HepG2 (cell line): ENCODE data around the gene TACC3. TPM values are rescaled to one million over a fixed set of nuclear protein-coding genes. Genes with fewer than 3 reads are reported as not detected.

Experiments used
- AKAP8 ChIP-seq: sonication (generic); formaldehyde crosslinking; IDR thresholded peaks from 2 replicates; pipeline ENCODE4 v1.5.1; 2020; ENCODE audit warnings: mild to moderate bottlenecking, missing genetic modification reagents
- DMAP1 ChIP-seq: IDR thresholded peaks from 2 replicates; pipeline ENCODE4 v1.6.1; 2016
- FOXK1 ChIP-seq: sonication (generic); formaldehyde crosslinking; IDR thresholded peaks from 2 replicates; pipeline ENCODE4 v1.4.0; 2020; ENCODE audit warnings: low read depth, missing genetic modification reagents, borderline replicate concordance
- GATAD1 ChIP-seq: IDR thresholded peaks from 2 replicates; pipeline ENCODE4 v1.6.1; 2016; ENCODE audit warnings: missing genetic modification reagents, missing compliant biosample characterization
- KAT8 ChIP-seq: IDR thresholded peaks from 2 replicates; pipeline ENCODE4 v1.6.1; 2016; ENCODE audit warnings: missing genetic modification reagents, missing compliant biosample characterization
- PCBP1 ChIP-seq: fragments of 200-400 bp; formaldehyde crosslinking; IDR thresholded peaks from 2 replicates; pipeline ENCODE4 v1.6.1; 2017; ENCODE audit warnings: mild to moderate bottlenecking, low read depth, low read length, borderline replicate concordance
- RAD51 ChIP-seq: fragments of 450-650 bp; IDR thresholded peaks from 2 replicates; pipeline ENCODE4 v1.6.1; 2016; ENCODE audit warnings: borderline replicate concordance
- RBM22 ChIP-seq: fragments of 200-400 bp; formaldehyde crosslinking; optimal IDR thresholded peaks from 2 replicates; pipeline ENCODE3; 2017; ENCODE audit warnings: mild to moderate bottlenecking, low read length, moderate library complexity
- TBX3 ChIP-seq: fragments of 450-650 bp; IDR thresholded peaks from 2 replicates; pipeline ENCODE4 v1.6.1; 2017; ENCODE audit warnings: antibody characterized with exemption, mild to moderate bottlenecking, inconsistent platforms, borderline replicate concordance
- TOE1 ChIP-seq: sonication (generic); formaldehyde crosslinking; IDR thresholded peaks from 2 replicates; pipeline ENCODE4 v1.4.0; 2020; ENCODE audit warnings: mild to moderate bottlenecking, missing genetic modification reagents
- ZBTB7B ChIP-seq: sonication (generic); formaldehyde crosslinking; IDR thresholded peaks from 2 replicates; pipeline ENCODE4 v1.4.0; 2020; ENCODE audit warnings: missing genetic modification reagents
- ZNF331 ChIP-seq: sonication (generic); formaldehyde crosslinking; IDR thresholded peaks from 2 replicates; pipeline ENCODE4 v1.4.0; 2020; ENCODE audit warnings: missing genetic modification reagents
- ZNF598 ChIP-seq: sonication (generic); formaldehyde crosslinking; IDR thresholded peaks from 2 replicates; pipeline ENCODE4 v1.5.1; 2020; ENCODE audit warnings: mild to moderate bottlenecking, missing genetic modification reagents, borderline replicate concordance
- ZNF672 ChIP-seq: sonication (generic); formaldehyde crosslinking; IDR thresholded peaks from 2 replicates; pipeline ENCODE4 v1.8.1; 2022; ENCODE audit warnings: missing genetic modification reagents
- polyA plus RNA-seq, 8 experiments: library from polyadenylated mRNA; depleted of rRNA in 3 of 8; stranded (reverse) in 7 of 8; unstranded in 1 of 8; fragments of >200 nt; fragmentation: Illumina TruSeq in 4 of 8; extraction: Trizol in 4 of 8; gene quantifications; 2 replicates each; pipeline versions ENCODE4 v1.2.1 to v1.2.3, GENCODE V29; 2011 to 2016; ENCODE audit warnings: low read depth in 4 of 8, missing spikeins in 1 of 8, mixed read lengths in 1 of 8; ENCODE audit not compliant: insufficient read depth in 1 of 8
- total RNA-seq, 5 experiments: library from RNA; depleted of rRNA; stranded (reverse); fragments of >200 nt; fragmentation: Illumina TruSeq; extraction: Trizol; gene quantifications; 2 replicates each; pipeline ENCODE4 v1.2.3, GENCODE V29; 2016; ENCODE audit warnings: low read depth in 1 of 5
- TF ChIP-seq, protein P1 (sequence below): sonication (generic); formaldehyde crosslinking; IDR thresholded peaks from 2 replicates; pipeline ENCODE4 v1.4.0; 2020; ENCODE audit warnings: missing genetic modification reagents, borderline replicate concordance
- TF ChIP-seq, protein P2 (sequence below): sonication (generic); formaldehyde crosslinking; IDR thresholded peaks from 2 replicates; pipeline ENCODE4 v1.9.0; 2021; ENCODE audit warnings: missing genetic modification reagents, mild to moderate bottlenecking, borderline replicate concordance
- TF ChIP-seq, protein P3 (sequence below): sonication (generic); formaldehyde crosslinking; conservative IDR thresholded peaks from 2 replicates; pipeline ENCODE4 v1.8.1; 2023; ENCODE audit warnings: missing genetic modification reagents
- TF ChIP-seq, protein P4 (sequence below): sonication (generic); formaldehyde crosslinking; IDR thresholded peaks from 2 replicates; pipeline ENCODE4 v1.8.0; 2022; ENCODE audit warnings: missing genetic modification reagents, mild to moderate bottlenecking, borderline replicate concordance
- TF ChIP-seq, protein P5 (sequence below): sonication (generic); formaldehyde crosslinking; IDR thresholded peaks from 2 replicates; pipeline ENCODE4 v1.9.0; 2022; ENCODE audit warnings: low read depth, missing genetic modification reagents

The TACC3 gene
- total and polyA plus RNA-seq, 2 of the 13 experiments (the other 11 are each of a cell fraction or from before 2014, with no cell fraction given): 20.3 to 21.2 TPM

DNA sequence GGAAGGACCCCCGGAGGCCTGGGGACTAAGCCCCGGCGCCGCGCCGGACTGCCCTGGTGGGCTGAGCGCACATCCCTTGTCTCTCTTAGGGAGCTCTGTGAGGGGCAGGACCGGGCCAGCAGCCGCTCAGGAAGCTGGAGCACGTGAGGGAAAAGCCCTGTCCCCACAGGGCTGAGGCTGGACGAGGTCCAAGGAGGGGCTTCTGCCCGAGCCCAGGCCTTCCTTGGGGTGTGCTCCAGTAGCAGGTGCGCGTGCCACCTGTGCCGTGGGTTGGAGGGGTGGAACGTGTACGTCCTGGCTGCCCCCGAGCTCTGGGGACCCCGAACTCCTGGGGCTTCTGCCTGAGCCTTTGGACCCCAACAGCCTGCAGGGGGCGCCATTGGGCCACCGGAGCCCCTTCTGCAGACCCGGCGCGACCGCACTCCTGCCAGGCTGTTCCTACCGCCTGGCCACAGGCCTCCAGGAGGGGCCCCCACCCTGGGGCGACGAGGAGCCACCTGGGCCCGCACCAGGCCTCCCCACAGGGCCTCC, 27.2 kb downstream of the TACC3 start (continued):
- TF ChIP-seq RBM22: no peak
- peak; percentile 19; the same call in 1 of the 2 replicates for TF ChIP-seq ZNF331 (CRISPR knock-in tag)
- no peak for TF ChIP-seq ZNF672 (CRISPR knock-in tag)
- 0 out of 2 replicates have a peak, but pooled peaks have one; percentile 24 for TF ChIP-seq DMAP1 (CRISPR knock-in tag)
- TF ChIP-seq, protein P1, sequence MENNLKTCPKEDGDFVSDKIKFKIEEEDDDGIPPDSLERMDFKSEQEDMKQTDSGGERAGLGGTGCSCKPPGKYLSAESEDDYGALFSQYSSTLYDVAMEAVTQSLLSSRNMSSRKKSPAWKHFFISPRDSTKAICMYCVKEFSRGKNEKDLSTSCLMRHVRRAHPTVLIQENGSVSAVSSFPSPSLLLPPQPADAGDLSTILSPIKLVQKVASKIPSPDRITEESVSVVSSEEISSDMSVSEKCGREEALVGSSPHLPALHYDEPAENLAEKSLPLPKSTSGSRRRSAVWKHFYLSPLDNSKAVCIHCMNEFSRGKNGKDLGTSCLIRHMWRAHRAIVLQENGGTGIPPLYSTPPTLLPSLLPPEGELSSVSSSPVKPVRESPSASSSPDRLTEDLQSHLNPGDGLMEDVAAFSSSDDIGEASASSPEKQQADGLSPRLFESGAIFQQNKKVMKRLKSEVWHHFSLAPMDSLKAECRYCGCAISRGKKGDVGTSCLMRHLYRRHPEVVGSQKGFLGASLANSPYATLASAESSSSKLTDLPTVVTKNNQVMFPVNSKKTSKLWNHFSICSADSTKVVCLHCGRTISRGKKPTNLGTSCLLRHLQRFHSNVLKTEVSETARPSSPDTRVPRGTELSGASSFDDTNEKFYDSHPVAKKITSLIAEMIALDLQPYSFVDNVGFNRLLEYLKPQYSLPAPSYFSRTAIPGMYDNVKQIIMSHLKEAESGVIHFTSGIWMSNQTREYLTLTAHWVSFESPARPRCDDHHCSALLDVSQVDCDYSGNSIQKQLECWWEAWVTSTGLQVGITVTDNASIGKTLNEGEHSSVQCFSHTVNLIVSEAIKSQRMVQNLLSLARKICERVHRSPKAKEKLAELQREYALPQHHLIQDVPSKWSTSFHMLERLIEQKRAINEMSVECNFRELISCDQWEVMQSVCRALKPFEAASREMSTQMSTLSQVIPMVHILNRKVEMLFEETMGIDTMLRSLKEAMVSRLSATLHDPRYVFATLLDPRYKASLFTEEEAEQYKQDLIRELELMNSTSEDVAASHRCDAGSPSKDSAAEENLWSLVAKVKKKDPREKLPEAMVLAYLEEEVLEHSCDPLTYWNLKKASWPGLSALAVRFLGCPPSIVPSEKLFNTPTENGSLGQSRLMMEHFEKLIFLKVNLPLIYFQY (CRISPR knock-in tag): 0 out of 2 replicates have a peak, but pooled peaks have one; percentile 18
- no peak for TF ChIP-seq FOXK1 (CRISPR knock-in tag)
- TF ChIP-seq, protein P2, sequence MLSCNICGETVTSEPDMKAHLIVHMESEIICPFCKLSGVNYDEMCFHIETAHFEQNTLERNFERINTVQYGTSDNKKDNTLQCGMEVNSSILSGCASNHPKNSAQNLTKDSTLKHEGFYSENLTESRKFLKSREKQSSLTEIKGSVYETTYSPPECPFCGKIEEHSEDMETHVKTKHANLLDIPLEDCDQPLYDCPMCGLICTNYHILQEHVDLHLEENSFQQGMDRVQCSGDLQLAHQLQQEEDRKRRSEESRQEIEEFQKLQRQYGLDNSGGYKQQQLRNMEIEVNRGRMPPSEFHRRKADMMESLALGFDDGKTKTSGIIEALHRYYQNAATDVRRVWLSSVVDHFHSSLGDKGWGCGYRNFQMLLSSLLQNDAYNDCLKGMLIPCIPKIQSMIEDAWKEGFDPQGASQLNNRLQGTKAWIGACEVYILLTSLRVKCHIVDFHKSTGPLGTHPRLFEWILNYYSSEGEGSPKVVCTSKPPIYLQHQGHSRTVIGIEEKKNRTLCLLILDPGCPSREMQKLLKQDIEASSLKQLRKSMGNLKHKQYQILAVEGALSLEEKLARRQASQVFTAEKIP (CRISPR knock-in tag): no peak
- TF ChIP-seq KAT8 (CRISPR knock-in tag): peak; percentile 43; the same call in 1 of the 2 replicates
- TF ChIP-seq, protein P3, sequence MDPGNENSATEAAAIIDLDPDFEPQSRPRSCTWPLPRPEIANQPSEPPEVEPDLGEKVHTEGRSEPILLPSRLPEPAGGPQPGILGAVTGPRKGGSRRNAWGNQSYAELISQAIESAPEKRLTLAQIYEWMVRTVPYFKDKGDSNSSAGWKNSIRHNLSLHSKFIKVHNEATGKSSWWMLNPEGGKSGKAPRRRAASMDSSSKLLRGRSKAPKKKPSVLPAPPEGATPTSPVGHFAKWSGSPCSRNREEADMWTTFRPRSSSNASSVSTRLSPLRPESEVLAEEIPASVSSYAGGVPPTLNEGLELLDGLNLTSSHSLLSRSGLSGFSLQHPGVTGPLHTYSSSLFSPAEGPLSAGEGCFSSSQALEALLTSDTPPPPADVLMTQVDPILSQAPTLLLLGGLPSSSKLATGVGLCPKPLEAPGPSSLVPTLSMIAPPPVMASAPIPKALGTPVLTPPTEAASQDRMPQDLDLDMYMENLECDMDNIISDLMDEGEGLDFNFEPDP (CRISPR knock-in tag): no peak
- no peak for TF ChIP-seq TOE1 (CRISPR knock-in tag)
- peak; percentile 66; the same call in 1 of the 2 replicates for TF ChIP-seq AKAP8 (CRISPR knock-in tag)
- TF ChIP-seq TBX3: no peak
- TF ChIP-seq PCBP1: peak; percentile 87; the same call in 1 of the 2 replicates
- TF ChIP-seq GATAD1 (CRISPR knock-in tag): 0 out of 2 replicates have a peak, but pooled peaks have one; percentile 26
- TF ChIP-seq ZBTB7B (CRISPR knock-in tag): peak; percentile 95
- 0 out of 2 replicates have a peak, but pooled peaks have one; percentile 21 for TF ChIP-seq ZNF598 (CRISPR knock-in tag)
- TF ChIP-seq, protein P4, sequence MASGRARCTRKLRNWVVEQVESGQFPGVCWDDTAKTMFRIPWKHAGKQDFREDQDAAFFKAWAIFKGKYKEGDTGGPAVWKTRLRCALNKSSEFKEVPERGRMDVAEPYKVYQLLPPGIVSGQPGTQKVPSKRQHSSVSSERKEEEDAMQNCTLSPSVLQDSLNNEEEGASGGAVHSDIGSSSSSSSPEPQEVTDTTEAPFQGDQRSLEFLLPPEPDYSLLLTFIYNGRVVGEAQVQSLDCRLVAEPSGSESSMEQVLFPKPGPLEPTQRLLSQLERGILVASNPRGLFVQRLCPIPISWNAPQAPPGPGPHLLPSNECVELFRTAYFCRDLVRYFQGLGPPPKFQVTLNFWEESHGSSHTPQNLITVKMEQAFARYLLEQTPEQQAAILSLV: 0 out of 2 replicates have a peak, but pooled peaks have one; percentile 10
- TF ChIP-seq, protein P5, sequence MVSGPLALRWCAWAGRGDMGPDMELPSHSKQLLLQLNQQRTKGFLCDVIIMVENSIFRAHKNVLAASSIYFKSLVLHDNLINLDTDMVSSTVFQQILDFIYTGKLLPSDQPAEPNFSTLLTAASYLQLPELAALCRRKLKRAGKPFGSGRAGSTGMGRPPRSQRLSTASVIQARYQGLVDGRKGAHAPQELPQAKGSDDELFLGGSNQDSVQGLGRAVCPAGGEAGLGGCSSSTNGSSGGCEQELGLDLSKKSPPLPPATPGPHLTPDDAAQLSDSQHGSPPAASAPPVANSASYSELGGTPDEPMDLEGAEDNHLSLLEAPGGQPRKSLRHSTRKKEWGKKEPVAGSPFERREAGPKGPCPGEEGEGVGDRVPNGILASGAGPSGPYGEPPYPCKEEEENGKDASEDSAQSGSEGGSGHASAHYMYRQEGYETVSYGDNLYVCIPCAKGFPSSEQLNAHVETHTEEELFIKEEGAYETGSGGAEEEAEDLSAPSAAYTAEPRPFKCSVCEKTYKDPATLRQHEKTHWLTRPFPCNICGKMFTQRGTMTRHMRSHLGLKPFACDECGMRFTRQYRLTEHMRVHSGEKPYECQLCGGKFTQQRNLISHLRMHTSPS (CRISPR knock-in tag): peak; percentile 56; the same call in 1 of the 2 replicates
- no peak for TF ChIP-seq RAD51
